GDM1 (cell line): ENCODE data around the gene CFAP97D1.
"Not testable (repeated sequence)": the region's sequence is repeated elsewhere in the genome, so short reads cannot be mapped to it uniquely, and the experiment has no call there.

Source experiments
- DNase-seq: peaks from one replicate; lab custom pipeline; 2025; lab: John Stamatoyannopoulos, UW

Gene CFAP97D1

GRCh38 chr17:43768382-43768781, 11.9 kb upstream of the CFAP97D1 start:
- peak; percentile 76 for DNase-seq

- no peak for DNase-seq
Measured at GRCh38 chr17:43768943-43769342, 11.3 kb upstream of the CFAP97D1 start.

GRCh38 chr17:43769426-43769825, 10.8 kb upstream of the CFAP97D1 start:
- DNase-seq: no peak

DNA sequence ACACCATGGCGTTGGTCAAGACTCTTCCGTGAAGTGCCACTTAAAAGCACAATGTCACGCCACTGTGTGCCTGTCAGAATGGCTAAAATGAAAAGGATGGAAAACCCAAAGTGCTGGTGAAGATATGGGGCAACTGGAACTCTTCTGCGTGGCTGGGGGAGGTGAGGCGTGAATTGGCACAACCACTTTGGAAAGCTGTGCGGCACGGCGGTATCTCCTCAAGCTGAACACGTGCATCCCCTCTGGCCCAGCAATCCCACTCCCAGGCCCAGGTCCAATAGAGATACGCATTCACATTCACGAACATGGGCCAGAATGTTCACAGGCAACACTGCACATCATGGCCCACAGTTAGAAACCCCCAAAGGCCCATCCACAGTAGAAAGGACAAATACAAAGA, 10.4 kb upstream of the CFAP97D1 start:
- DNase-seq: no peak

DNA sequence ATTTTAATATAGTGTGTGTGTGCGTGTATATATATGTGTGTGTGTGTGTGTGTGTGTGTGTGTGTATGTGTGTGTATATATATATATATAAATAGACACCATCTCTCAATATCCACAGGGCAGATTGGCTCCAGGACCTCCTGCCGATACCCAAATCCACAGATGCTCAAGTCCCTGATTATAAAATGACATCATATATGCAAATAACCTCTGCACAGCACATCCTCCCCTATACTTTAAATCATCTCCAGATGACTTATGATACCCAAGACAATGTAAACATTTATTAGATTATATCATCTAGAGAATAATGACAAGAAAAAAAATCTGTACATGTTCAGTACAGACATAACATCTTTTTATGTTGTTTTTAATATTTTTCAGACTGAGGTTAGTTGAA, 9.3 kb upstream of the CFAP97D1 start:
- DNase-seq: no peak

GRCh38 chr17:43771463-43771862, 8.8 kb upstream of the CFAP97D1 start:
- DNase-seq: no peak

DNA sequence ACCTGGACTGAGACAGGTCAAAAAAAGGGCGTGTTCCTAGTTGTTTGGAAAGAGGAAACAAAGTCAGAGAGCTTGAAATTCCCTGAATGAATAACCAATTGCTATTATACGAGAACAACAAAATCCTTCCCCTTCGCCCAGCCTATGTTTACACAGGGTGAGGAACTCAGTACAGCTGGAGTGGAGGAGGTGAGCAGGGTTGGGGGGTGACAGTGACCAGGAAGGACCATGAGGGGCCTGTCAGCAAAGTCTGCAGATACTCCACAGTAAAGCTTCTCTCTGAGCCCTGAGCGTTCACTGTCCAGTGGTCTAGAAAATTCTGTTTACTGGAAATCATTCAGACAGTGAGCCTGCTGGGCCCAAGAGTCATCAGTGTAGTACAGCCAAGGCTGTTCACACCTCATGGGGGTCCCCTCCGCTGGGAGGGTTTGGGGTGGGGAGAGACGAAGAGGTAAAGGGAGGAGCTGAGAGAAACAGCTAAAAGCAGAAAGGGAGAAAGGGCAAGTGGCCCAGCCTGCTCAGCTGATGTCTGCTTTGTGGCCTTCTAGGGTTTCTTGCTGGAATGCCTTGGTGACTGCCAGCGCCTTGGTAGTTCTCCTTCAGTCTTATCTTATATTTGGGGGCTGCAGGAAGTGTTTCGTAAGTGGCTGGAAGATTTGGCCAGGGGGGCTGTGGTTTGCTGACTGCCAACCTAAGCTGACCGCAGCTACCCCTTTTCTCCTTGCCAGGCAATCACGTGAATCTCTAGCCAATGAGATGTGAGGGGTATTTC, 7.2 kb upstream of the CFAP97D1 start:
- DNase-seq: peak; percentile 94

- DNase-seq: no peak
Measured at GRCh38 chr17:43774304-43775250, 5.7 kb upstream of the CFAP97D1 start.

GRCh38 chr17:43778337-43779144, 1.7 kb upstream of the CFAP97D1 start, which contains the start of gene DUSP3:
Gene DUSP3 (minus strand): TSS chr17:43778977. CDS start chr17:43778924, 53 bp downstream.
- peak; percentile 66 for DNase-seq

DNA sequence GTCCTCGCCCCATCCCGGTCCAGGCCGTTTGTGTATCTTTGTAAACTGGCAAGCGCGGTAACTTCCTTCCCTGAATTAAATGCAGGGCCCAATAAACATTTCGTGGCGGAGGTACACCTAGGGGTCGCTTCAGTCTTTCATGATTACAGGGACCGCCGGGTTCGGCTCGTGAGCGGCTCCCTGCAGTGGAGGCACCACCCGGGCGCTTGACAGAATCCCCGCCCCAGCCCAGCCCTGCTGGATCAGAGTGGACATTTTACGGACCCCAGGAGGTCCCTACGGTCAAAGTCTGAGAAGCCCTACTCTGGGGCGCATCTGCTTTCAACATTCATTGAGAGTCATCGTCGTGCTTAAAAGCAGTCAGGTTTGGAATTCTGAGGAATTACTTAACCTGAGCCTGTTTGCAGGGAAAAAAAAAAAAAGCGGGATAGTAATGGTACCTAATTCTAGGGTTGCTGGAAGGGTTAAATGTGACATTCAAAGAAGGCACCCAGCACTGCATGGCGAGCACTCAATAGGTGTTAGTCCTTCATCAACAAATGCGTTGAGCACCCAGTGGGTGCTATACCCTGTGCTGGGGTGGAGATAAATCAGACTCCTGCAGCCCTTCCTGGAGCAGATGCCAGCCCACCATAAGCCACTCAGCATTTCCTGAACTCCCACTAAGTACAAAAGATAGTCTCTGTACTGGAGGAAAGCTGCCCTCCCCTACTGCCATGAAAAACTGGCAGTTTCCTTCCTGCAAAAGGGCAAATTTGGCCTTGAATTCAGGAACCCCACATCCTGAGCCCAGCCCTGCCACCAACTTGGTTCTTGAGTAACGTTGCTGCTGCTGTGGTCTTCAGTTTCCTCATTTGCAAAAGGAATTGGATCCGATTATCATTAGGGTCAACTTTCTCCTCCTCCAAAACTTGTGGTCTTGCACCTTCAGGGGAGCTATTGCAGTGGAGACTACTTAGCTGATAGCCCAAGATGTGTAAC, 800 bp upstream of the CFAP97D1 start:
- peak; percentile 82 for DNase-seq

GRCh38 chr17:43782913-43783680, 2.9 kb downstream of the CFAP97D1 start:
- DNase-seq: no peak

DNA sequence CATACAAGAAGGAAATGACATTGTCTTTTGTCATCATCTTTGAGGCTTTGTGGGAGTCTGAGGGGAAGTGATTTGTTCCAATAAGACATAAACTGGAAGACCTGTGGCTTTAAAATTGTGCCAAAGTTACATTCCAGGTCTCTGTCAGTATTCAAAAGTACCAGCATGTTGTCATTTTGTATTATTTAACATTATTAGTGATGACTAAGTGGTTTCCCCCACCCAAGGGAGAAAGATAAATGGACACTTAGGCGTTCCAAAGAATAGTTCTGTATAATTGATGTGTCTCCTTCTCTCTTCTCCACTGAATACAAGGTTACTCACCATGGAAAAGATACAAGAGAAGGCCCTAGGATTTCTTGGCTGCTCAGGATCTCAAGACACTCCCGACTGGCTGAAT, 3.8 kb downstream of the CFAP97D1 start:
- DNase-seq: no peak

DNA sequence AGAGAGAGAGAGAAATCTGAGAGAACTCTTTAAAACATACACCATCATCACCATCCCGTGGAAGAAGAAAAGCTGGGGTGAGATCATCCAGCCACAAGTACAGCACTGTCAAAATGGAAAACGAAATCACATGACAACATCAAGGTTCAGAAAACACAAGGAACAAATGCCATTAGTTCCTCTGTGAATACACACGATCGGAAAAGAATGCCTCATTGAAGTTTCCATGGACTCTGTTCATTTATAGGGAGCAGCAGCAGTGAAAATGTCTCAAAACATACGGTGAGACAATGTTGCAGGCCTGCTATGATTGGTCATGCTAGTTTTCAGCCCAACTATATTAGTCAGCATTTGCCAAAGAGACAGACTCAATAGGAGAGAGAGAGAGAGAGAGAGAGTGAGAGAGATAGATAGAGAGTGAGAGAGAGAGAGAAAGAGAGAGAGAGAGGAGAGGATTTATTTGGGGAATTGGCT, 4.4 kb downstream of the CFAP97D1 start:
- DNase-seq: no peak

DNA sequence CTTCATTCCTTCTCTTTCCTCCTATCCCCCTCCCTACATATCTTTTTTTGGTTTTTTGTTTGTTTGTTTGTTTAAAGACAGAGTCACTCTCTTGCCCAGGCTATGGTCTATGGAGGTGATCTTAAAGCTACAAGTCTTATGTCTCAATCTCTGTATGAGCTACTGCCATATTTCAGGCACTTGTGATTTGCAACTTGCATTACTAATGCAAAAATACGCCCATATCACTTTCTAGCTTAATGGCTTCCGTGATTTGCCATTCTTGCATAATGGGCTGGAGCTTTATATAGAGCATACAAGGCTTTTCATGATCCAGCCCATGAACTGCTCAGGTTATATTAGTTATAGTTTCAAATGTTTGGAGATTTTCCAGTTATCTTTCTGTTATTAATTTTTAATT, 7.5 kb downstream of the CFAP97D1 start:
- no peak for DNase-seq

GRCh38 chr17:43788540-43788939, 8.3 kb downstream of the CFAP97D1 start:
- no peak for DNase-seq

- DNase-seq: no peak
Measured at GRCh38 chr17:43789482-43789881, 9.2 kb downstream of the CFAP97D1 start.

DNA sequence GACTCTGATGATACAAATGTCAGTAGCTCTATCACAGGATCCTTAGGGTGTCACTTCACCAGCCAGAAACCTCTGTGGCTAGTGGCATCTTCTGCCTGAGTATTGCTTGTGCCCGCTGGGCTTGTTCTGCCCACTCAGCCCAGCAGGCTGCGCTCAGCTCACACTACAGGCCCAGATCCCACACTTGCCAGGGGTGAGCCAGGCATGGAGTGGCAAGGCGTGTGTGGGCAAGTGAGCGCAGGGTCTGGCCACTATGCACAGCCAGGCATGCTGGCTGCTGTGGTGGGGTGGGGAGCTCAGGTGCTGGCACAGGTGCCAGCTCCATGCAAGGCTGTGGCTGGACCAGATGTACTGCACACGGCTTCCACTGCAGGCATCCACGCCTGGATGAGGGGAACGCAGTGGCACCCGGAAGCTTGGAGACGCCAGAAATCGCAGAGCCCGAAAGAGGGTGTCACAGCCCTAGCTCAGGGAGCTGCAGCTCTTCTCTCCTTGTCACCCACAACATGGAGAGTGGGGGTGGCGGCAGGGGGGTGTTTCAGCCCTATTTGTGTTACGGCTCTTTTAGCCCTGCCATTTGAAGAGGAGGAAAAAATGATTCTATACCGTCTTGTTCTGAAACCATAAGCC, 10.2 kb downstream of the CFAP97D1 start:
- peak; percentile 36 for DNase-seq

- no peak for DNase-seq
Measured at GRCh38 chr17:43791589-43791988, 11.4 kb downstream of the CFAP97D1 start.

GRCh38 chr17:43792668-43793067, 12.4 kb downstream of the CFAP97D1 start:
- not testable (repeated sequence) for DNase-seq
